H1 (cell line): ENCODE results near the gene PXK. TPM values are rescaled to one million over a fixed set of nuclear protein-coding genes. Genes with fewer than 3 reads are reported as not detected.

Experiments
- CTCF ChIA-PET: fragments of 300-600 bp; sonication (Branson Sonifier 250); formaldehyde crosslinking; loops from one replicate; lab custom pipeline; 2021; ENCODE audit not compliant: partially characterized antibody; lab: Charles Lee
- POLR2A ChIA-PET: fragments of 300-600 bp; sonication (Branson Sonifier 250); formaldehyde crosslinking; loops from one replicate; lab custom pipeline; 2021; ENCODE audit warnings: inconsistent platforms; ENCODE audit not compliant: partially characterized antibody; lab: Charles Lee
- DNase-seq, 2 experiments: peaks; one replicate each; pipeline versions ENCODE4 v3.0.0 to v3.0.0-alpha.2; 2010 to 2022; ENCODE audit warnings: low spot score in 2 of 2, low read depth in 1 of 2, mixed read lengths in 1 of 2
- FAIRE-seq: peaks from 2 replicates; lab custom pipeline; 2011; peaks lifted over from hg19 to GRCh38; lab: Jason Lieb, UNC
- H2AFZ ChIP-seq: 2 replicates; pipeline ENCODE4 v1.8.1; 2012; ENCODE audit warnings: low read length, inconsistent platforms
- H2AK5ac ChIP-seq: 2 replicates; pipeline ENCODE4 v1.6.1; 2013; ENCODE audit warnings: low read depth, low read length
- H2BK120ac ChIP-seq: replicated peaks from 2 replicates; pipeline ENCODE3; 2013; ENCODE audit warnings: low read depth, low read length, inconsistent platforms
- H2BK12ac ChIP-seq: 2 replicates; pipeline ENCODE4 v1.6.1; 2013; ENCODE audit warnings: low read depth, low read length
- H2BK15ac ChIP-seq: 2 replicates; pipeline ENCODE4 v1.6.1; 2013; ENCODE audit warnings: low read length
- H2BK20ac ChIP-seq: 2 replicates; pipeline ENCODE4 v1.6.1; 2013; ENCODE audit warnings: low read length
- H2BK5ac ChIP-seq: 2 replicates; pipeline ENCODE4 v1.6.1; 2013; ENCODE audit warnings: low read depth, low read length
- H3K14ac ChIP-seq: 2 replicates; pipeline ENCODE4 v1.6.1; 2013; ENCODE audit warnings: inconsistent platforms; ENCODE audit not compliant: insufficient read length
- H3K18ac ChIP-seq: 2 replicates; pipeline ENCODE4 v1.6.1; 2013; ENCODE audit warnings: low read length; ENCODE audit errors: extremely low read depth
- H3K23ac ChIP-seq: 2 replicates; pipeline ENCODE4 v1.6.1; 2013; ENCODE audit warnings: inconsistent platforms; ENCODE audit not compliant: insufficient read length
- H3K23me2 ChIP-seq: 2 replicates; pipeline ENCODE4 v1.6.1; 2013; ENCODE audit warnings: low read depth, low read length
- H3K27ac ChIP-seq: 2 replicates; pipeline ENCODE4 v1.6.1; 2011; ENCODE audit warnings: low read depth, low read length, inconsistent platforms
- H3K27me3 ChIP-seq, 4 experiments: replicated peaks in 1 of 4; 1 replicate in 1 of 4; 2 replicates in 3 of 4; pipeline versions ENCODE4 v1.6.1 to v1.8.1; 2011 to 2013; ENCODE audit warnings: low read length in 3 of 4, mild to moderate bottlenecking in 3 of 4, inconsistent platforms in 2 of 4, mixed read lengths in 2 of 4, moderate library complexity in 1 of 4; ENCODE audit not compliant: control insufficient read depth in 3 of 4, insufficient read depth in 3 of 4; ENCODE audit errors: extremely low read depth in 1 of 4
- H3K36me3 ChIP-seq, 4 experiments: 2 replicates each; pipeline versions ENCODE4 v1.6.1 to v1.8.1; 2011 to 2013; ENCODE audit warnings: mild to moderate bottlenecking in 4 of 4, low read length in 3 of 4, moderate library complexity in 2 of 4, control low read depth in 1 of 4, inconsistent platforms in 1 of 4; ENCODE audit not compliant: insufficient read depth in 4 of 4, control insufficient read depth in 2 of 4
- H3K4ac ChIP-seq: replicated peaks from 2 replicates; pipeline ENCODE3; 2013; ENCODE audit warnings: low read length, low read depth, mixed read lengths, inconsistent platforms; ENCODE audit not compliant: insufficient read length
- H3K4me1 ChIP-seq, 4 experiments: replicated peaks in 1 of 4; 1 replicate in 1 of 4; 2 replicates in 3 of 4; pipeline versions ENCODE4 v1.6.1 to v1.8.1; 2011 to 2013; ENCODE audit warnings: low read length in 3 of 4, inconsistent platforms in 2 of 4, mixed read lengths in 1 of 4; ENCODE audit not compliant: insufficient read depth in 4 of 4, control insufficient read depth in 3 of 4
- H3K4me2 ChIP-seq, 2 experiments: 2 replicates each; pipeline versions ENCODE4 v1.6.1 to v1.8.1; 2011 to 2013; ENCODE audit warnings: low read depth in 2 of 2, low read length in 2 of 2, control low read depth in 1 of 2, inconsistent platforms in 1 of 2, mild to moderate bottlenecking in 1 of 2; ENCODE audit not compliant: insufficient read depth in 1 of 2
- H3K4me3 ChIP-seq, 4 experiments: fragments of 200-600, 300-600 bp in 1 of 4; sonication (generic), shearing (Covaris generic), sonication (Bioruptor Twin) in 1 of 4; 2 replicates each; pipeline versions ENCODE4 v1.5.1 to v1.8.1; 2011 to 2016; ENCODE audit warnings: low read length in 4 of 4, low read depth in 3 of 4, control low read depth in 2 of 4, inconsistent platforms in 2 of 4, mild to moderate bottlenecking in 2 of 4, mixed read lengths in 1 of 4, moderate library complexity in 1 of 4; ENCODE audit not compliant: insufficient read depth in 2 of 4; ENCODE audit errors: extremely low read depth in 1 of 4
- H3K56ac ChIP-seq: replicated peaks from 2 replicates; pipeline ENCODE3; 2013; ENCODE audit warnings: low read depth, mild to moderate bottlenecking, mixed read lengths, low read length, inconsistent platforms; ENCODE audit not compliant: insufficient read length
- H3K79me1 ChIP-seq: 2 replicates; pipeline ENCODE4 v1.6.1; 2013; ENCODE audit warnings: low read depth, low read length, control low read depth
- H3K79me2 ChIP-seq, 2 experiments: 2 replicates each; pipeline versions ENCODE4 v1.6.1 to v1.8.1; 2012 to 2013; ENCODE audit warnings: low read length in 2 of 2, mild to moderate bottlenecking in 2 of 2, inconsistent platforms in 1 of 2; ENCODE audit not compliant: insufficient read depth in 2 of 2, control insufficient read depth in 1 of 2
- H3K9ac ChIP-seq, 4 experiments: replicated peaks in 1 of 4; 1 replicate in 1 of 4; 2 replicates in 3 of 4; pipeline versions ENCODE4 v1.6.1 to v1.8.1; 2011 to 2013; ENCODE audit warnings: low read depth in 3 of 4, low read length in 3 of 4, control low read depth in 2 of 4, mild to moderate bottlenecking in 2 of 4, moderate library complexity in 2 of 4, inconsistent platforms in 1 of 4; ENCODE audit errors: extremely low read depth in 1 of 4
- H3K9me3 ChIP-seq, 2 experiments: 2 replicates each; pipeline versions ENCODE4 v1.6.1 to v1.8.1; 2012 to 2013; ENCODE audit warnings: mild to moderate bottlenecking in 2 of 2, moderate library complexity in 2 of 2, control low read depth in 1 of 2, inconsistent platforms in 1 of 2, low read depth in 1 of 2, low read length in 1 of 2, mixed read lengths in 1 of 2; ENCODE audit not compliant: insufficient read depth in 2 of 2
- H4K20me1 ChIP-seq, 2 experiments: replicated peaks in 1 of 2; 2 replicates each; pipeline versions ENCODE3 to v1.8.1; 2011 to 2013; ENCODE audit warnings: inconsistent platforms in 2 of 2, low read length in 2 of 2, mild to moderate bottlenecking in 1 of 2; ENCODE audit not compliant: insufficient read depth in 2 of 2, control insufficient read depth in 1 of 2
- H4K5ac ChIP-seq: 2 replicates; pipeline ENCODE4 v1.6.1; 2013; ENCODE audit warnings: low read length, low read depth, mixed read lengths, inconsistent platforms; ENCODE audit not compliant: insufficient read length
- H4K8ac ChIP-seq: 2 replicates; pipeline ENCODE4 v1.8.0; 2013; ENCODE audit warnings: mild to moderate bottlenecking, moderate library complexity, low read length, inconsistent platforms; ENCODE audit not compliant: insufficient read depth; ENCODE audit errors: extremely low read depth
- H4K91ac ChIP-seq: replicated peaks from 2 replicates; pipeline ENCODE3; 2013; ENCODE audit warnings: low read length, mixed read lengths, inconsistent platforms; ENCODE audit not compliant: insufficient read length
- EGR1 ChIP-seq: IDR thresholded peaks from 2 replicates; pipeline ENCODE4 v1.6.1; 2011; ENCODE audit warnings: low read depth, low read length, borderline replicate concordance
- NANOG ChIP-seq: IDR thresholded peaks from 2 replicates; pipeline ENCODE4 v1.6.1; 2011; ENCODE audit warnings: low read length, low read depth, mild to moderate bottlenecking, inconsistent platforms; ENCODE audit not compliant: insufficient read depth, poor library complexity, severe bottlenecking
- PHF8 ChIP-seq: fragments of 200-600 bp; sonication (generic); conservative IDR thresholded peaks from 2 replicates; pipeline ENCODE4 v1.7.1; 2012; ENCODE audit warnings: low read depth, mild to moderate bottlenecking, inconsistent platforms, low read length, moderate library complexity
- POLR2A ChIP-seq, 2 experiments: IDR thresholded peaks; 1 replicate in 1 of 2; 2 replicates in 1 of 2; pipeline ENCODE4 v1.6.1; 2011; ENCODE audit warnings: low read depth in 2 of 2, low read length in 2 of 2, mild to moderate bottlenecking in 2 of 2; ENCODE audit errors: control extremely low read depth in 1 of 2
- POU5F1 ChIP-seq: IDR thresholded peaks from 2 replicates; pipeline ENCODE4 v1.6.1; 2011; ENCODE audit warnings: low read depth, mild to moderate bottlenecking, low read length, moderate library complexity
- RBBP5 ChIP-seq: IDR thresholded peaks from 2 replicates; pipeline ENCODE4 v1.7.1; 2012; ENCODE audit warnings: low read depth, mild to moderate bottlenecking, inconsistent platforms, low read length, moderate library complexity, borderline replicate concordance
- SIX5 ChIP-seq: IDR thresholded peaks from 2 replicates; pipeline ENCODE4 v1.6.1; 2011; ENCODE audit warnings: mild to moderate bottlenecking, low read depth, low read length
- SP1 ChIP-seq: IDR thresholded peaks from 2 replicates; pipeline ENCODE4 v1.6.1; 2011; ENCODE audit warnings: low read depth, low read length
- ZNF274 ChIP-seq: IDR thresholded peaks from 2 replicates; pipeline ENCODE4 v1.7.0; 2012; ENCODE audit warnings: low read length, borderline replicate concordance; ENCODE audit errors: extremely low read depth
- WGBS, 2 experiments: shearing (Covaris generic) in 1 of 2; methylation state at CpG; one replicate each; pipeline versions ENCODE4 v1.1.6 to v1.1.7; 2013 to 2015; ENCODE audit warnings: low lambda C conversion rate in 2 of 2, mixed read lengths in 2 of 2, inconsistent platforms in 1 of 2, low coverage in 1 of 2, missing lambda C conversion rate in 1 of 2; ENCODE audit not compliant: insufficient replicate concordance in 2 of 2, insufficient coverage in 1 of 2, insufficient read length in 1 of 2; ENCODE audit errors: extremely low coverage in 1 of 2, missing lambda C conversion rate in 1 of 2; 5-methylcytosine and 5-hydroxymethylcytosine counted together
- polyA plus RNA-seq, 7 experiments: library from polyadenylated mRNA; depleted of rRNA in 3 of 7; stranded (reverse) in 5 of 7; unstranded in 2 of 7; fragments of >200 nt in 5 of 7; fragments of 200-250 nt in 2 of 7; gene quantifications; 1 replicate in 5 of 7; 2 replicates in 1 of 7; 4 replicates in 1 of 7; pipeline versions ENCODE4 v1.2.1 to v1.2.3, GENCODE V29; 2011 to 2013; ENCODE audit warnings: missing spikeins in 2 of 7, mixed read lengths in 2 of 7
- total RNA-seq: library from RNA; stranded (reverse); fragmentation: NEBNext Ultra II Directional; extraction: Animal tissue kit (Norgen Biotek cat#: 25700); gene quantifications from 2 replicates; pipeline ENCODE4 v1.2.1, GENCODE V29; 2021

The PXK gene
- total and polyA plus RNA-seq, 2 of the 8 experiments (the other 6 are each of a cell fraction or from before 2014, with no cell fraction given), result 3.5 to 7.1 TPM

DNA sequence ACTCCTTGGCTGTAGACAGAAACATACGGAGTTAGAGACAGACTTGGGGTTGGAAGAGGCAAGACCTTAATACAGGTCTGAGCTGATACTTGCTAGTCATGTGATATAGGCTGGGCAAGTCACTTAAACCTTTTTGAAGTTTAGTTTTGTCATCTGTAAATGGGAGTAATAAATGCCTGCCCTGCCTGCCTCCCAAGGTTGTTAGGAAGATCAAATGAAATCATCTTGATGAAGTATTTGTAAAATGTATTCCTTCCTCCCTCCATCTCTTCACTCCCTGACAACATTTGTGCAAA is 2.9 kb downstream of the PXK start:
- H3K27me3 ChIP-seq, result peaks cover 0 to 16% (median 8%) of the 10 kb centered on the region in 4 experiments; a peak in 5 of 7 replicates
- ChIA-PET CTCF (interaction anchor here (0.6 to 2.1 kb wide), 10 partner anchors 9 to 156 kb away, joined by 3 to 6 read pairs (median 3); partner anchors contain the start of gene KCTD6), POLR2A (interaction anchor here (1.9 kb wide), 1 partner anchor 10 kb away, joined by 6 read pairs; no protein-coding TSS in a partner anchor)
- no peak overlapping the region for H3K4ac ChIP-seq
- no peak overlapping the region for H4K5ac ChIP-seq
- no peak overlapping the region for H3K14ac ChIP-seq
- H3K56ac ChIP-seq, result no peak overlapping the region
- no peak for TF ChIP-seq NANOG
- TF ChIP-seq SP1, result no peak
- TF ChIP-seq PHF8, result no peak
- TF ChIP-seq EGR1, result no peak
- no peak for TF ChIP-seq ZNF274
- TF ChIP-seq POLR2A (IDR thresholded peaks at IDR 0.05; ENCODE audit: control extremely low read depth in 1 of 2, low read depth in 2 of 2, low read length in 2 of 2), result no peak
- TF ChIP-seq SIX5, result no peak
- TF ChIP-seq RBBP5, result no peak
- no peak for TF ChIP-seq POU5F1
- H3K79me1 ChIP-seq, result no peaks in the 10 kb centered on the region
- H2AFZ ChIP-seq, result no peak overlapping the region
- no peak overlapping the region for H2BK20ac ChIP-seq
- H2BK12ac ChIP-seq, result no peak overlapping the region
- H2AK5ac ChIP-seq, result no peak overlapping the region
- FAIRE-seq (no peak), DNase-seq (no peak)
- H3K4me1 ChIP-seq, result 0 out of 7 replicates have a peak, but pooled peaks cover 0 to 4% (median 0%) of the 10 kb centered on the region in 4 experiments
- no peak overlapping the region for H3K9ac ChIP-seq
- no peak overlapping the region for H2BK120ac ChIP-seq
- H2BK5ac ChIP-seq, result no peak overlapping the region
- H3K23ac ChIP-seq, result no peak overlapping the region
- H3K27ac ChIP-seq, result no peak overlapping the region
- H3K36me3 ChIP-seq, result no peaks in the 10 kb centered on the region
- H3K18ac ChIP-seq, result no peak overlapping the region
- H3K9me3 ChIP-seq, result no peaks in the 10 kb centered on the region
- H3K23me2 ChIP-seq, result peaks cover 7% of the 10 kb centered on the region; the same call in 1 of the 2 replicates
- no peak overlapping the region for H4K8ac ChIP-seq
- 63% methylated on average over 1 of the region's 1 CpG; no CpG with 5 or more reads in 1 of the 2 experiments for WGBS, 2 experiments
- H3K4me2 ChIP-seq, result no peak overlapping the region
- H2BK15ac ChIP-seq, result no peak overlapping the region
- H4K20me1 ChIP-seq, result no peaks in the 10 kb centered on the region
- no peak overlapping the region for H3K4me3 ChIP-seq
- no peaks in the 10 kb centered on the region for H3K79me2 ChIP-seq
- H4K91ac ChIP-seq, result no peak overlapping the region
